Measurements from ENCODE around the gene CD55.

- TF ChIP-seq CTCF (conservative IDR thresholded peaks at IDR 0.05) (no peak), ZFX (IDR thresholded peaks at IDR 0.05) (no peak)
Observed at GRCh38 chr1:207345644-207346477, 24.4 kb downstream of the CD55 start.

Measured in C4-2B (cell line).